PFSK-1 (cell line): ENCODE data around the gene PKDCC.

Experiments used
- FOXP2 ChIP-seq: optimal IDR thresholded peaks from 2 replicates; pipeline ENCODE3; 2011; ENCODE audit warnings: borderline replicate concordance, control low read depth, inconsistent platforms; ENCODE audit not compliant: insufficient read depth; ENCODE audit errors: extremely low read length, extremely low read depth
- POLR2AphosphoS5 ChIP-seq: IDR thresholded peaks from 2 replicates; pipeline ENCODE4 v1.6.1; 2012; ENCODE audit warnings: low read depth, mild to moderate bottlenecking, control low read depth, low read length, moderate library complexity
- SIN3A ChIP-seq: IDR thresholded peaks from 2 replicates; pipeline ENCODE4 v1.6.1; 2012; ENCODE audit warnings: mild to moderate bottlenecking, low read length, moderate library complexity, borderline replicate concordance; ENCODE audit not compliant: insufficient read depth
- TAF1 ChIP-seq: IDR thresholded peaks from 2 replicates; pipeline ENCODE4 v1.6.1; 2012; ENCODE audit warnings: low read length, control low read depth, borderline replicate concordance; ENCODE audit not compliant: insufficient read depth
- TF ChIP-seq, protein P1 (sequence below), 2 experiments: IDR thresholded peaks; 2 replicates each; pipeline versions ENCODE4 v1.6.1 to v1.8.0; 2011 to 2012; ENCODE audit warnings: low read depth in 2 of 2, low read length in 2 of 2, control low read depth in 1 of 2, inconsistent platforms in 1 of 2, mild to moderate bottlenecking in 1 of 2, moderate library complexity in 1 of 2; ENCODE audit not compliant: insufficient read depth in 1 of 2

The PKDCC gene

DNA sequence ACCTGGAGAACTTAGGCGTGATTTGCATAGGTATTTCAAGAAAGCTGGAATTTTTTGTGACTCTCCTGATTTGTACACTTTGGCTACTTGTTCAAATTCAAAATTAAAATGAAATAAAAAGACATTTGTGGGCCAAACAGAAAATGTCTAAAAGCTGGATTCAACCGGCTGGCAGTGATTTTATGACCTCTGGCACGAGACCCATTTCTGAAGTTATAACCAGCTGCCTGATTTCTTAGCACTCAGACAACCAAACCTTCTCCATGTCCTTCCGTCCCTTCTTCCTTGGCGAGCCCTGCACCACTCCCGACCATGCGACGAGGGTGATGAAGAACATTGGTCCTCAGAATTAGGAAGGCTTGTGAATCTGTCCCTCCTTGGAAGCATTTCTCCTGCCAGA, 19.7 kb downstream of the PKDCC start:
- TF ChIP-seq, protein P1, sequence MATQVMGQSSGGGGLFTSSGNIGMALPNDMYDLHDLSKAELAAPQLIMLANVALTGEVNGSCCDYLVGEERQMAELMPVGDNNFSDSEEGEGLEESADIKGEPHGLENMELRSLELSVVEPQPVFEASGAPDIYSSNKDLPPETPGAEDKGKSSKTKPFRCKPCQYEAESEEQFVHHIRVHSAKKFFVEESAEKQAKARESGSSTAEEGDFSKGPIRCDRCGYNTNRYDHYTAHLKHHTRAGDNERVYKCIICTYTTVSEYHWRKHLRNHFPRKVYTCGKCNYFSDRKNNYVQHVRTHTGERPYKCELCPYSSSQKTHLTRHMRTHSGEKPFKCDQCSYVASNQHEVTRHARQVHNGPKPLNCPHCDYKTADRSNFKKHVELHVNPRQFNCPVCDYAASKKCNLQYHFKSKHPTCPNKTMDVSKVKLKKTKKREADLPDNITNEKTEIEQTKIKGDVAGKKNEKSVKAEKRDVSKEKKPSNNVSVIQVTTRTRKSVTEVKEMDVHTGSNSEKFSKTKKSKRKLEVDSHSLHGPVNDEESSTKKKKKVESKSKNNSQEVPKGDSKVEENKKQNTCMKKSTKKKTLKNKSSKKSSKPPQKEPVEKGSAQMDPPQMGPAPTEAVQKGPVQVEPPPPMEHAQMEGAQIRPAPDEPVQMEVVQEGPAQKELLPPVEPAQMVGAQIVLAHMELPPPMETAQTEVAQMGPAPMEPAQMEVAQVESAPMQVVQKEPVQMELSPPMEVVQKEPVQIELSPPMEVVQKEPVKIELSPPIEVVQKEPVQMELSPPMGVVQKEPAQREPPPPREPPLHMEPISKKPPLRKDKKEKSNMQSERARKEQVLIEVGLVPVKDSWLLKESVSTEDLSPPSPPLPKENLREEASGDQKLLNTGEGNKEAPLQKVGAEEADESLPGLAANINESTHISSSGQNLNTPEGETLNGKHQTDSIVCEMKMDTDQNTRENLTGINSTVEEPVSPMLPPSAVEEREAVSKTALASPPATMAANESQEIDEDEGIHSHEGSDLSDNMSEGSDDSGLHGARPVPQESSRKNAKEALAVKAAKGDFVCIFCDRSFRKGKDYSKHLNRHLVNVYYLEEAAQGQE (IDR thresholded peaks at IDR 0.05; ENCODE audit: insufficient read depth in 1 of 2, low read depth in 2 of 2, low read length in 2 of 2), result no peak
- TF ChIP-seq TAF1, result no peak
- TF ChIP-seq POLR2AphosphoS5, result no peak
- no peak for TF ChIP-seq FOXP2
- no peak for TF ChIP-seq SIN3A

DNA sequence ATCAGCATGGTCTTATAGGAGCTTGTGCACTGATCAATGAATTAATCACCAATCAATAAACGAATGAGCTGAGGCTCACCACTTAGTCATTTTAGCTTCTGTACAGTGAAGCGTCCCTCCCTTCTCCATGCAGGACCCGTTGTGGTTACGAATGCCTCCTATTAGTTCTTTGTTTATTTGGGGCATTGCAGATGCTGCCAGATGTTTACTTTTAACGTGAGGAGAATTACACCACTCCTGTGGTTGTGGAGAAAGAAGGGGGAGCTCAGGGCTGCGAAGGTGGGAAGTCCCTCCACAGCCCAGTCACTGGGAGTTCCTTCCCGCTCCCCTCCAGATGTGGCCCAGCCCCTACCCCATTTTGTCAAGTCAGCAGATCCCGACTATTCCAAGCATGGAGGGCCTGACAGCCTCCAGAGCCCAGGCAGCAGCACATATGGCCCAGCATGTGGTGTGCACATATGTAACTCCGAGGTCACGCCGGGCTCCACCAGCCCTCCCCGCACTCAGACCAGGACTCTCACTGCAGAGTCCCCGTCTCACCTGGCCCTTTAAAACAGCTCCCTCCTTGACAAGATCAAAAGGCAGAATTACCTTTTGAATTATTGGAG, 20.9 kb downstream of the PKDCC start:
- no peak for TF ChIP-seq TAF1
- no peak for TF ChIP-seq POLR2AphosphoS5
- TF ChIP-seq, protein P1 (IDR thresholded peaks at IDR 0.05; ENCODE audit: insufficient read depth in 1 of 2, low read depth in 2 of 2, low read length in 2 of 2), result no peak
- no peak for TF ChIP-seq FOXP2

DNA sequence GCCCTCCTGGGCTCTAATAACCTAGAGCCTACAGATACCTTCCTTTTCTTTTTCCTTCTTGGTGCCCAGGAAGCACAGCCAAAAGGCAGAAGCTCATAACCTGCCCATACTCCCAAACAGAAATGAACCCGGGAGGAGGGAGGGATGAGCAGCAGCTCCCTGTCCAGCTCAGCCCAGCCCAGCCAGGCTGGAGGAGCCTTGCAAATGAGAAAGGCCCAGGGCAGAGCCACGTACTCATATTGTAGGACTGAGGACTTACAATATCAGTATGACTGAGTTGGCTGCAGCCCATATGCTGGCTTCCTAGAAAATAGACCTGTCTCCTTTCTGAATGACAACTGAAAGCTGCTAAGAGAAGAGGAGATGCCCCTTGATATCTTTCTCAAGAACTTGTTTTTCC, 21.7 kb downstream of the PKDCC start:
- no peak for TF ChIP-seq FOXP2
- TF ChIP-seq POLR2AphosphoS5, result no peak
- TF ChIP-seq TAF1, result no peak
- TF ChIP-seq, protein P1 (IDR thresholded peaks at IDR 0.05; ENCODE audit: insufficient read depth in 1 of 2, low read depth in 2 of 2, low read length in 2 of 2), result no peak
- no peak for TF ChIP-seq SIN3A

DNA sequence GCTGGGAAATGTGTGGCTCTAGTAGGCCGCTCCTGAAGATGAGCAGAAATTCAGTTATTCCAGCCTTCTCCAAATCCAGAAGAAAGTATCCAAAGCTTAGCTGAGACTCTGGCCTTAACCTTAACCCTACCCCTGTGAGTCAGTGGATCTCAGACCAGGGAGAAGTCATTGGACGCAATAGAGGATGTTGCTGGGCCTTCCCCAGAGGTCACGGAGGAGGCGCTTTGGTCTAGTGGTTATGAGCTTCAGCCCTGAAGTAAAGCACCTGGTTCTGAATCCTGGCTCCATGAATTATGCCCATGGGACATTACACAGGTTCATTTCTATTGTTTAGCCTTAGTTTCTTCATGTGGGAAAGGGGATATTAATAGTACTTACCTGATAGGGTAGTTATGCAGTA, 24.0 kb downstream of the PKDCC start:
- TF ChIP-seq FOXP2 (no peak), POLR2AphosphoS5 (no peak), TAF1 (no peak), SIN3A (no peak)
- TF ChIP-seq, protein P1 (IDR thresholded peaks at IDR 0.05; ENCODE audit: insufficient read depth in 1 of 2, low read depth in 2 of 2, low read length in 2 of 2), result no peak

DNA sequence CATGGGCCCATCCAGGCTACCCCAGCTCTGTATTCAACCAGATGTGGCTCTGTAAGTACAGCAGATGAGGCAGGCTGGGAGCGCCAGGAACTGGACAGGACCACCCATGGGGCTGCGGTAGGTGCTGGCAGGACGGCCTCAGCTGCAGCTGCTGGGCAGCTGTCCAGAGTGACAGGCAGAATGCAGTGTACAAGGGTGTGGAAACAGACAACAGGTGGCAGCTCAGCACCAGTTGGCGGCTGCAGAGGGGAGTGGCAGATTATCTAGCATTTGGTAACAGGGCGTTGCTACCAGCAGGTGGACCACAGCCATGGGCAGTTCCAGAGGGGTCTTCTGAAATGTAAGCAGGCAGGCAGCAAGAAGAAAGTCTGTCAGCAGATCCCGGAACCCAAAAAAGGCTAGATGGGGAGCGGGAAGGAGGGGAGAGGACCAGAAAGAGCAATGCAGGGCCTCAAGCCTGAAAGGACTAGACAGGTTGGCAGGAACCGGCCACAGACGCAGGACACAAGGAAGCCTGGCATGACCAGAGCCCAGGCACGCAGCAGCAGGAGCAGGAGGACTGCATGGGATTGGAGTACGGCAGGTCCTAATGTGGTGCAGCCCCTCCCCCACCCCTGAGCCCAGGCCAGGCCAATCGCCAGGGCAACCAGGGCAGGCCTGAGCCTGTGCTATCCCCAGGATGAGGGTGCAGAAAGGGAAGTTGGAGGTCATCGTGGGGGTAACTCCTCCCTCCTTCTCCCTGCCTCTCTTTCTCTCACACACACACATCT, 24.7 kb downstream of the PKDCC start:
- TF ChIP-seq POLR2AphosphoS5 (no peak), FOXP2 (no peak), TAF1 (no peak)
